Mesendoderm (in vitro differentiated cells): ENCODE measurements around the gene NOC2L.

Experiments
- DNase-seq: peaks from one replicate; pipeline ENCODE4 v3.0.0; 2013
- H2AK5ac ChIP-seq: 2 replicates; pipeline ENCODE4 v1.6.1; 2013; ENCODE audit warnings: low read length, inconsistent platforms
- H2BK120ac ChIP-seq: 2 replicates; pipeline ENCODE4 v1.6.1; 2013; ENCODE audit warnings: low read depth, mild to moderate bottlenecking, low read length, moderate library complexity, mixed read lengths
- H2BK15ac ChIP-seq: replicated peaks from 2 replicates; pipeline ENCODE4 v1.6.1; 2013; ENCODE audit warnings: low read depth, mild to moderate bottlenecking, moderate library complexity
- H2BK5ac ChIP-seq: 2 replicates; pipeline ENCODE4 v1.6.1; 2013; ENCODE audit warnings: low read length, inconsistent platforms
- H3K18ac ChIP-seq: 2 replicates; pipeline ENCODE4 v1.6.1; 2013; ENCODE audit warnings: mild to moderate bottlenecking, low read length, mixed read lengths
- H3K23ac ChIP-seq: one replicate; pipeline ENCODE4 v1.6.1; 2013; ENCODE audit warnings: low read length
- H3K27ac ChIP-seq: 2 replicates; pipeline ENCODE4 v1.5.1; 2013; ENCODE audit warnings: low read depth, mild to moderate bottlenecking, inconsistent platforms, low read length, moderate library complexity
- H3K27me3 ChIP-seq: 2 replicates; pipeline ENCODE4 v1.6.1; 2013; ENCODE audit warnings: low read length, control low read depth, mild to moderate bottlenecking, inconsistent platforms; ENCODE audit not compliant: insufficient read depth, poor library complexity
- H3K36me3 ChIP-seq: 2 replicates; pipeline ENCODE4 v1.6.1; 2013; ENCODE audit warnings: low read length, inconsistent platforms; ENCODE audit not compliant: control insufficient read depth, insufficient read depth
- H3K4ac ChIP-seq: one replicate; pipeline ENCODE4 v1.6.1; 2013; ENCODE audit warnings: low read depth, mild to moderate bottlenecking, low read length, moderate library complexity
- H3K4me1 ChIP-seq: 2 replicates; pipeline ENCODE4 v1.6.1; 2013; ENCODE audit warnings: low read depth, low read length, inconsistent platforms; ENCODE audit not compliant: control insufficient read depth
- H3K4me2 ChIP-seq: 2 replicates; pipeline ENCODE4 v1.6.1; 2013; ENCODE audit warnings: low read length
- H3K4me3 ChIP-seq: 2 replicates; pipeline ENCODE4 v1.5.1; 2013; ENCODE audit warnings: mild to moderate bottlenecking, low read length
- H3K56ac ChIP-seq: one replicate; pipeline ENCODE4 v1.6.1; 2013; ENCODE audit warnings: low read length
- H3K79me1 ChIP-seq: 2 replicates; pipeline ENCODE4 v1.6.1; 2013; ENCODE audit warnings: low read length, inconsistent platforms
- H3K79me2 ChIP-seq: 2 replicates; pipeline ENCODE4 v1.6.1; 2013; ENCODE audit warnings: mild to moderate bottlenecking, low read length; ENCODE audit not compliant: control insufficient read depth, insufficient read depth
- H3K9ac ChIP-seq: 2 replicates; pipeline ENCODE4 v1.6.1; 2013; ENCODE audit warnings: low read length, inconsistent platforms
- H4K5ac ChIP-seq: one replicate; pipeline ENCODE4 v1.6.1; 2013; ENCODE audit warnings: low read length
- H4K8ac ChIP-seq: one replicate; pipeline ENCODE4 v1.6.1; 2013; ENCODE audit warnings: low read depth, mild to moderate bottlenecking, control low read depth, low read length, moderate library complexity
- WGBS: extraction: QIAGEN DNeasy Blood & Tissue Kit; methylation state at CpG from one replicate; pipeline ENCODE4 v1.1.7; 2013; ENCODE audit warnings: low lambda C conversion rate, missing lambda C conversion rate; ENCODE audit not compliant: insufficient coverage; ENCODE audit errors: extremely low coverage; 5-methylcytosine and 5-hydroxymethylcytosine counted together

NOC2L gene

GRCh38 chr1:907611-908451, 51.2 kb downstream of the NOC2L start:
- no peak overlapping the region for H2BK5ac ChIP-seq
- no peak overlapping the region for H3K56ac ChIP-seq
- H3K18ac ChIP-seq = no peak overlapping the region
- H3K79me2 ChIP-seq = no peaks in the 10 kb centered on the region
- H3K36me3 ChIP-seq = no peaks in the 10 kb centered on the region
- no peaks in the 10 kb centered on the region for H3K79me1 ChIP-seq
- H3K9ac ChIP-seq = no peak overlapping the region
- no peak overlapping the region for H3K27ac ChIP-seq
- no peak overlapping the region for H3K4me3 ChIP-seq
- H4K8ac ChIP-seq = no peak overlapping the region
- no peaks in the 10 kb centered on the region for H3K4me1 ChIP-seq
- H3K4me2 ChIP-seq = no peak overlapping the region
- WGBS = no CpG with 5 or more reads among the region's 17 CpGs
- no peak overlapping the region for H2AK5ac ChIP-seq
- H2BK120ac ChIP-seq = no peak overlapping the region
- no peak overlapping the region for H2BK15ac ChIP-seq
- no peaks in the 10 kb centered on the region for H3K27me3 ChIP-seq
- DNase-seq = no peak
- no peak overlapping the region for H4K5ac ChIP-seq
- H3K23ac ChIP-seq = no peak overlapping the region
- no peak overlapping the region for H3K4ac ChIP-seq

GRCh38 chr1:906600-907420, 52.2 kb downstream of the NOC2L start:
- DNase-seq = no peak
- Histone ChIP-seq H2BK5ac (no peak overlapping the region), H3K27ac (no peak overlapping the region), H3K18ac (no peak overlapping the region), H3K4me3 (no peak overlapping the region), H2BK120ac (no peak overlapping the region), H3K4me2 (no peak overlapping the region), H3K56ac (no peak overlapping the region), H3K27me3 (no peaks in the 10 kb centered on the region), H4K8ac (no peak overlapping the region), H3K4me1 (no peaks in the 10 kb centered on the region), H2AK5ac (no peak overlapping the region), H3K23ac (no peak overlapping the region), H4K5ac (no peak overlapping the region), H2BK15ac (no peak overlapping the region), H3K79me2 (no peaks in the 10 kb centered on the region), H3K36me3 (no peaks in the 10 kb centered on the region), H3K9ac (no peak overlapping the region), H3K4ac (no peak overlapping the region), H3K79me1 (no peaks in the 10 kb centered on the region)
- no CpG with 5 or more reads among the region's 20 CpGs for WGBS

DNA sequence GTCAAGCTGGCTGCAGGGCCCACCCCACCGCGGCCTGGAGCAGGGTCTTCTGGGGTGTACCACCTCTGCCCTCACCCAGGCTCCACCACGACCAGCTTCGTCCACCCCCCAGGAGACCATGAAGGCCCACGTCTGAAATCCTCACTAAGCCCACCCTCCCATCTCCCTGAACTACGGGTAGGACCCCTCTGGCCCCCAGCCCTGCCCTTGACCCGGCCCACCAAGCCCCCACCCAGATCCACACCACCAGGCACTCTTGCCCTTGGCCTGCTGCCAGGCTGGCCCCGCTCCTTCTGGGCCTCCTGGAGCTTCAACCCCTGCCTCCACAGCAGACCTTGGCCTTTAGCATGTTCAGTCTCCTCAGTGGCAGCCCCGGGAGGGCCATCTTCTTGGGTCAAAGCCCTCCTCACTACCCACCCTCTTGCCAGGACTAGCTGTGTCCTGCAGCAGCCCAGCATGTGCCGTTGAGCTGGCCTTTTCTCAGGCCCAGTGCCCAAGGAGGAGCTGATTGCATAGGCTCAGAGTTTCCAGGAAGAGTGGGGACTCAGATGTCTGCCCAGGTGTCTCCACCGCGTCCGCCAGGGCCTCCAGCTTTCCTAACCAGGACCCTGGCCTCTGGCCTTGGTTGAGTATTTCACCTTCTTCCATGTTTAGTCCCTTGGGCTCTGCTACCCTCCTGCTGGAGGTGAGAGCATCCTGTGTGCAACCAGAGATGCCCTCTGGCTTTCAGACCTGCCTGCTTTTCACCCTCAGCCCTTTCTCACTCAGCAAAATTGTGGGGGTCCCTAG, 53.1 kb downstream of the NOC2L start:
- H3K4me3 ChIP-seq = no peak overlapping the region

DNA sequence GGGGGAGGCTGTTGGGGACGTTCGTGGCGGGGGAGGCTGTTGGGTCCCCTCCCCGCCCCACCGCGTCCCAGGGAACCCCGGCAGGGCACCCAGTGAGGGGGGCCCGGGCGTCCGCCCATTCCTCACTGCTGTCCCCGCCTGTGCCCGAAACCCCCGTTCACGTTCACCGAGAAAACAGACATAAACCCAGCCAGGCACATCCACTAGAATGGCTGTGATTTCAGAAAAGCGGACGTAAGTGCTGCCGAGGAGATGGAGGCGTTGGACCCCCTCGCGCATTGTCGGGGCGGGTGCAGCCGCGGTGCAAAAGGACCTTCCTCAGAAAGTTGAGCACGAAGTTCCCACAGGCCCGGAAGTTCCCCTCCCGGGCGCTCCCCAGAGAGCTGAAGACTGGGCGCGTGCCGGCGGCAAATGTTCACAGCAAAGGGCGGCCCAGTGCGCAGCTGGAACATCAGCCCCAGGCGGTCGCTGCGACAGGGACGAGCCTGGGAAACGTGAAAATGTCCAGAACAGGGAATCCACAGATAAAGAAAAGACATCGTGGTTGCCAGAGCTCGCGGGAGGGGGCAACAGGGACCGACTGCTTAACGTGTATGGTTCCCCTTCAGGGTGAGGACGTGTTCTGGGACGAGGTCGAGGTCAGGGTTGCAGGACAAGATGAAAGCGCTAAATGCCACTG, 53.8 kb downstream of the NOC2L start:
- Histone ChIP-seq H2BK5ac (no peak overlapping the region), H4K8ac (no peak overlapping the region), H3K56ac (peak overlapping the region; percentile 86), H4K5ac (no peak overlapping the region), H3K4me1 (no peaks in the 10 kb centered on the region), H3K18ac (peak overlapping the region; percentile 88), H2BK120ac (no peak overlapping the region), H3K4me3 (peak overlapping the region; percentile 46), H3K79me2 (no peaks in the 10 kb centered on the region), H2BK15ac (no peak overlapping the region), H3K4ac (peak overlapping the region; percentile 84), H3K4me2 (peak overlapping the region; percentile 80), H3K36me3 (no peaks in the 10 kb centered on the region), H3K9ac (peak overlapping the region; percentile 75), H3K23ac (no peak overlapping the region), H3K27me3 (no peaks in the 10 kb centered on the region), H3K79me1 (no peaks in the 10 kb centered on the region), H2AK5ac (no peak overlapping the region), H3K27ac (no peak overlapping the region)
- peak; percentile 64 for DNase-seq
- no CpG with 5 or more reads among the region's 49 CpGs for WGBS

More for the DNA sequence above, 53.1 kb downstream of the NOC2L start:
- Histone ChIP-seq H3K23ac (no peak overlapping the region), H3K4me2 (no peak overlapping the region), H2BK15ac (no peak overlapping the region), H3K27ac (no peak overlapping the region), H3K4ac (no peak overlapping the region), H3K79me2 (no peaks in the 10 kb centered on the region), H3K36me3 (no peaks in the 10 kb centered on the region), H3K79me1 (no peaks in the 10 kb centered on the region), H3K27me3 (no peaks in the 10 kb centered on the region), H3K4me1 (no peaks in the 10 kb centered on the region), H3K56ac (no peak overlapping the region), H2BK120ac (no peak overlapping the region), H3K9ac (no peak overlapping the region), H4K5ac (no peak overlapping the region), H3K18ac (no peak overlapping the region), H2AK5ac (no peak overlapping the region), H2BK5ac (no peak overlapping the region), H4K8ac (no peak overlapping the region)
- DNase-seq = no peak
- no CpG with 5 or more reads among the region's 13 CpGs for WGBS

DNA sequence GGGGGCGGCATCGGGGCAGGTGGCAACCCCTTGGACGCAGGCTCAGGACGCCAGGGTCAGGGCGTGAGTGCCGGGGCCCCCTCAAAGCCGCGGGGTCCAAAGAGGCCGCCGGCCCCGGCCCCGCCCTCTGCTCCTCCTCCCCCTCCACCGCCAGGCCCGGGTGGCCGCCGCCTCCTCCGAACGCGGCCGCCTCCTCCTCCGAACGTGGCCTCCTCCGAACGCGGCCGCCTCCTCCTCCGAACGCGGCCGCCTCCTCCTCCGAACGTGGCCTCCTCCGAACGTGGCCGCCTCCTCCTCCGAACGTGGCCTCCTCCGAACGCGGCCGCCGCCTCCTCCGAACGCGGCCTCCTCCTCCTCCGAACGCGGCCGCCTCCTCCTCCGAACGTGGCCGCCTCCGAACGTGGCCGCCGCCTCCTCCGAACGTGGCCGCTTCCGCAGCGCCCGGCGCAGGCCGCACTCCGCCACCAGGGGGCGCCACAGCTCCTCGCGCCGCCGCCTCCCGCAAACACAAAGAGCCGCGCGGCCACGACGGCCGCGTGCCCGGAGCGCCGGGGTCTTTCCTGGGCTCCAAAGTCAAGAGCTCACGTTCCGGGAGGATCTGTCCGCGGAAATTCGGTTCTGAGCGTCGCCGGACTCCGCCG, 54.6 kb downstream of the NOC2L start:
- H2AK5ac ChIP-seq = no peak overlapping the region
- DNase-seq = peak; percentile 86
- H3K56ac ChIP-seq = peak overlapping the region; percentile 86
- H3K4me1 ChIP-seq = no peaks in the 10 kb centered on the region
- H3K4me2 ChIP-seq = no peak overlapping the region
- no peaks in the 10 kb centered on the region for H3K79me1 ChIP-seq
- no peak overlapping the region for H3K4me3 ChIP-seq
- H3K18ac ChIP-seq = peak overlapping the region; percentile 88
- no peak overlapping the region for H2BK15ac ChIP-seq
- H3K36me3 ChIP-seq = no peaks in the 10 kb centered on the region
- WGBS = no CpG with 5 or more reads among the region's 91 CpGs
- no peak overlapping the region for H4K5ac ChIP-seq
- peak overlapping the region; percentile 34 for H3K9ac ChIP-seq
- no peaks in the 10 kb centered on the region for H3K79me2 ChIP-seq
- no peak overlapping the region for H3K27ac ChIP-seq
- H4K8ac ChIP-seq = no peak overlapping the region
- peak overlapping the region; percentile 84 for H3K4ac ChIP-seq
- no peak overlapping the region for H2BK5ac ChIP-seq
- H3K27me3 ChIP-seq = no peaks in the 10 kb centered on the region
- H3K23ac ChIP-seq = no peak overlapping the region
- H2BK120ac ChIP-seq = no peak overlapping the region
